Body of pancreas (tissue), 4 donors: ENCODE measurements around the gene GPER1.

Source experiments
- CTCF ChIP-seq, 7 experiments: fragments of 450-650 bp in 4 of 7; fragments of 200-600 bp in 3 of 7; sonication (generic) in 3 of 7; IDR thresholded peaks; one replicate each; pipeline ENCODE4 v1.5.1; 2016 to 2019; ENCODE audit warnings: antibody characterized with exemption in 7 of 7
- POLR2A ChIP-seq, 3 donors: fragments of 450-650 bp; IDR thresholded peaks; one replicate each; pipeline ENCODE4 v1.6.1; 2016; ENCODE audit warnings: antibody characterized with exemption in 3 of 3, mild to moderate bottlenecking in 2 of 3

- TF ChIP-seq POLR2A (IDR thresholded peaks at IDR 0.05) (no peak), CTCF (IDR thresholded peaks at IDR 0.05) (no peak)
Observed at GRCh38 chr7:1131471-1132265, 43.8 kb downstream of the GPER1 start.
